Measurements from ENCODE around the gene CAPN1. TPM values are rescaled to one million over a fixed set of nuclear protein-coding genes. Genes with fewer than 3 reads are reported as not detected.
A peak's percentile ranks its signal among the peaks of the same experiment; 100 is the strongest.

CAPN1 gene
- total and polyA plus RNA-seq, 9 of the 15 experiments (the other 6 are each of a cell fraction or from before 2014, with no cell fraction given), result 3.5 to 199 (median 61.6) TPM

- no peak for TF ChIP-seq ATF4 (CRISPR knock-in tag; IDR thresholded peaks at IDR 0.05)
- peak; percentile 8; the same call in 1 of the 2 replicates for TF ChIP-seq TFAP4 (CRISPR knock-in tag; IDR thresholded peaks at IDR 0.05; ENCODE audit: borderline replicate concordance)
- TF ChIP-seq ZNF561 (CRISPR knock-in tag; conservative IDR thresholded peaks at IDR 0.05), result no peak
- TF ChIP-seq ZBTB7A (IDR thresholded peaks at IDR 0.05; ENCODE audit: borderline replicate concordance, control insufficient read depth, low read depth, low read length), result peak; percentile 15; the same call in 1 of the 2 replicates
- no peak for TF ChIP-seq XRCC4 (IDR thresholded peaks at IDR 0.05; ENCODE audit: extremely low read depth, insufficient read depth, insufficient read length)
- TF ChIP-seq MTA3 (IDR thresholded peaks at IDR 0.05; ENCODE audit: borderline replicate concordance), result no peak
- no peak for TF ChIP-seq MAFF (IDR thresholded peaks at IDR 0.05; ENCODE audit: low read length)
- TF ChIP-seq POLR2G (IDR thresholded peaks at IDR 0.05; ENCODE audit: low read depth, low read length), result no peak
- no peak for TF ChIP-seq CBX3 (IDR thresholded peaks at IDR 0.05; ENCODE audit: borderline replicate concordance in 1 of 2, low read length in 2 of 2)
- peak; percentile 42 for TF ChIP-seq USF2 (CRISPR knock-in tag; IDR thresholded peaks at IDR 0.05)
- no peak for TF ChIP-seq FOXM1 (IDR thresholded peaks at IDR 0.05; ENCODE audit: low read depth)
- no peak for TF ChIP-seq FOXM1 (CRISPR knock-in tag; IDR thresholded peaks at IDR 0.05; ENCODE audit: low read depth)
- no peak for TF ChIP-seq HNRNPUL1 (IDR thresholded peaks at IDR 0.05; ENCODE audit: low read length)
- TF ChIP-seq UBTF (IDR thresholded peaks at IDR 0.05; ENCODE audit: borderline replicate concordance in 1 of 2, low read depth in 2 of 2, low read length in 2 of 2), result no peak
- TF ChIP-seq PREB (CRISPR knock-in tag; IDR thresholded peaks at IDR 0.05), result 0 out of 2 replicates have a peak, but pooled peaks have one; percentile 71
- TF ChIP-seq ARID2 (IDR thresholded peaks at IDR 0.05), result no peak
- no peak for TF ChIP-seq RBM22 (IDR thresholded peaks at IDR 0.05; ENCODE audit: low read depth, low read length, poor library complexity, severe bottlenecking)
- TF ChIP-seq PTTG1 (tag; IDR thresholded peaks at IDR 0.05; ENCODE audit: low read depth), result no peak
- TF ChIP-seq ZNF277 (CRISPR knock-in tag; IDR thresholded peaks at IDR 0.05; ENCODE audit: borderline replicate concordance), result no peak
Observed at GRCh38 chr11:65182258-65183170, 786 bp downstream of the CAPN1 start (continued).

Data from K562 (cell line).